ENCODE measurements around the gene CGB1.
A peak's percentile ranks its signal among the peaks of the same experiment; 100 is the strongest.
"Not testable (repeated sequence)": the region's sequence is repeated elsewhere in the genome, so short reads cannot be mapped to it uniquely, and the experiment has no call there.

CGB1 gene
- 0 reads per million in 4 donors for total RNA-seq

GRCh38 chr19:49036815-49037214, at the start of gene CGB1:
Gene CGB1 (minus strand): TSS chr19:49036895. CDS start chr19:49036711, 184 bp downstream.
- DNase-seq: peak in 1 of 5 donors; percentile 57

DNA sequence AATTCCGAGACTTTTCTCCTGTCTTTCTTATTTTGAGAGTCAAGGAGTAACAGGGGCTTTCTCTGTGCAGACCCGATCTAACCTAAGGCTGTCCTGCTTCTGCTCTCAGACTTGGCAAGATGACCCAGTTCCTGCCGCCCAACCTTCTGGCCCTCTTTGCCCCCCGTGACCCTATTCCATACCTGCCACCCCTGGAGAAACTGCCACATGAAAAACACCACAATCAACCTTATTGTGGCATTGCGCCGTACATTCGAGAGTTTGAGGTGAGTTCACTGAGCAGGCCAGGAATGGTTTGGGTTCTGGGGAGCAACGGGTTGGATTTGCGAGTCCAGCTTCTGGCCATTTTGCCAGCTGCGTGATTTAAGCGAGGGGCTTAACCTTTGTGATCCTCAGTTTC, 49.6 kb upstream of the CGB1 start:
- no peak for DNase-seq

- DNase-seq: no peak
Measured at GRCh38 chr19:49085868-49086232, 49.2 kb upstream of the CGB1 start.

DNA sequence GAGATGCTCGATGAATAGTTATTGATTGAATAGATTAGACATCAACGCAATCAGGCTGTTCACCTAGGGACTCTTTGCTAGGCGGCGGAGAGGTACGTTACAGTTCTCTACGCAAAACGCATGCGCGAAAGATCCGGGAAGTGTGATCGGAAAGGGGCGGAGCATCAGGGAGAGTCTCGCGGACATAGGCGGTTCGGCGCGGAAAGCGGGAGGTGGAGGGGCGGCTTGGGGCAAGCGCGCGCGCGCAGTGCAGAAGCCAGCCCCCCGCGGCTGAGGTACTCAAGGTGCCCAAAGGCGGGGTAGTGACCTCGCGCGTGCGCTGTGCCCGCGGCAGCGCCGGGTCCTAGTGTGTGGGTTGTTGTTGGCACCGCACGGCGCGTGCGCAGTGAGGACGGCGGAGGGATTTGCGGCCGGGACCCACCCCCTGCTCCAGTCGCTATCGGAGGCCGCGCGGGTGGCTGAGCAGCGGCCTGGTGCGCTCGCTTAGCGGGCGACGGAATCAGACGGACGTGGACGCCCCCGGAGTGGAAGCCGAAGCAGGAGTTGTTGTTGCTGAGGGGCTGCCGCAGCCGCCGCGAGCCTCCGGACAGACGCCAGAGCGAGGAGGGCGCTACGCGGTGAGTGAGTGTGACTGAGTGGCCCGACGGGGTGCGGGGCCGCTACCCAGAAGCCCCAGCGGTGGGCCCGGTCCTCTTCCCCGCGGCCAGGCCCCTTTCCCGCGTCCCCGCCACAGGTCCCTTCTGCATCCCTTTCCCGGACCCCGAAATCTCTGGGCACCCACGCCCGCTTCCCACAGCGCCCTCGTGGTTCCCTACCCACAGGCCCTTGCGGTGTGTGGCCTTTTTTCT, 48.5 kb upstream of the CGB1 start, which contains the start of gene SNRNP70:
Gene SNRNP70 (plus strand): TSS at position 432 of the 848 bp plus-strand sequence. CDS start 964 bp downstream, outside the sequence.
- peak; percentile 98 to 100 (median 100) for DNase-seq

GRCh38 chr19:49084206-49085019, 47.7 kb upstream of the CGB1 start:
- no peak for DNase-seq

DNA sequence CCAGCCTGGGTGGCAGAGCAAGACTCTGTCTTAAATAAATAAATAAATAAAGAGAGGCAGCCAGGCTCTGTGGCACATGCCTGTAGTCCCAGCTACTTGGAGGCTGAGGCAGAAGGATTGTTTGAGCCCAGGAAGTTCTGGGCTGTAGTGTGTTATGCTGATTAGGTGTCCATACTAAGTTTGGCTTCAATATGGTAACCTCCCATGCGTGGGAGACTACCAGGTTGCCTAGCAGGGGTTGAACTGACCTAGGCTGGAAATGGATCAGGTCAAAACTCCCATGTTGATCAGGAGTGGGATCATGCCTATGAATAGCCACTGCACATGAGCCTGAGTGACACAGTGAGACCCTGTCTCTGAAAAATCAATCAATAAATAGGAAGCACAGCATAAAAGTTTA, 44.6 kb upstream of the CGB1 start:
- DNase-seq: no peak

GRCh38 chr19:49080392-49080791, 43.7 kb upstream of the CGB1 start:
- DNase-seq: no peak

DNA sequence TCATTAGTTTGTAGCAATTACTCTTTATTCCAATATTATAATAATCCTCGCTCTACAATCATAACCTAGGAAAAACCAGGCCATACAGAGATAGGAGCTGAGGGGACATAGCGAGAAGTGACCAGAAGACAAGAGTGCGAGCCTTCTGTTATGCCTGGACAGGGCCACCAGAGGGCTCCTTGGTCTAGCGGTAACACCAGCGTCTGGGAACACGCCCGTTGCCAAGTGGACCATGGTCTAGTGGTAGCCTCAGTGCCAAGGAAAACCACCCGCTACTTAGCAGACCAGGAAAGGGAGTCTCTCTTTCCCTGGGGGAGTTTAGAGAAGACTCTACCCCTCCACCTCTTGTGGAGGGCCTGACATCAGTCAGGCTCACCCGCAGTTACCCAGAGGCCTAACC, 38.2 kb upstream of the CGB1 start:
- DNase-seq: not testable (repeated sequence)

DNA sequence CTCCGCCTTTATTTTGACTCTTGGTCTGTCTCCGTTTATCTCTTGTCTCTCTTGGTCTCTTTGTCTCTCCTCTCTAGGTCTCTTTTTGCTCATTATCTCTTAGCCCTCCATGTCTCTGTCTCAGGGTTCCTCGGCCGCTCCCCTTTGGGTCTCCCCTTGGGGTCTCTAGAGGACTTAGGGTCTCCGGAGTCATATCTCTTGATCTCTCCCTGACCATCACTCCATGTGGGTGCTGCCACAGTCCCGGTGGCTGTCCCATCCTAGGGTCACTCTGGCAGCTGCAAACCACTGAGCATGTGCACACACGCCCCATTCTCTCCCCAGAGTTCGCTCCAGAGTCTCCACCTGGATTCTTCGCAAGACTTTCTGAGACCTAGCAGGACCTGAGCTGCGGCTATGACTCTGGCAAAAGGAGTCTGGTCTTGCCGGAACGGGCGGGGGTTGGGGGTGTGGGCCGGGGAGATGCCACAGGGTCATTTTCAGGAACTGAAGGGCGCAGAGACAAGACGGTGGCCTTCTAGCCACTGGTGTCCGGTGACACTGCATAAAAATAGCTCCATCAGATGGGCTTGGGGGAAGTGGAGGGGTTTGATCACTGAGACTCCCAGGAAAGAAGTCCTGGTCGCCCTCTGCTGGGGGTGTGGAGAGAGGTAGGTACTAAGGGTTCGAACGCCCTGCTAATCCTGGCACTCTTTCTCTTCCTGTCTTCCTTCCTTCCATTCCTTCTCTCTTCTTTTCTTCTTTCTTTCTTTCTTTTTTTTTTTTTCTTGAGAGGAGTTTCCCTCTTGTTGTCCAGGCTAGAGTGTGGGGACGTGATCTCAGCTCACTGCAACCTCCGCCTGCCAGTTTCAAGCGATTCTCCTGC, 37.1 kb upstream of the CGB1 start:
- no peak for DNase-seq

DNA sequence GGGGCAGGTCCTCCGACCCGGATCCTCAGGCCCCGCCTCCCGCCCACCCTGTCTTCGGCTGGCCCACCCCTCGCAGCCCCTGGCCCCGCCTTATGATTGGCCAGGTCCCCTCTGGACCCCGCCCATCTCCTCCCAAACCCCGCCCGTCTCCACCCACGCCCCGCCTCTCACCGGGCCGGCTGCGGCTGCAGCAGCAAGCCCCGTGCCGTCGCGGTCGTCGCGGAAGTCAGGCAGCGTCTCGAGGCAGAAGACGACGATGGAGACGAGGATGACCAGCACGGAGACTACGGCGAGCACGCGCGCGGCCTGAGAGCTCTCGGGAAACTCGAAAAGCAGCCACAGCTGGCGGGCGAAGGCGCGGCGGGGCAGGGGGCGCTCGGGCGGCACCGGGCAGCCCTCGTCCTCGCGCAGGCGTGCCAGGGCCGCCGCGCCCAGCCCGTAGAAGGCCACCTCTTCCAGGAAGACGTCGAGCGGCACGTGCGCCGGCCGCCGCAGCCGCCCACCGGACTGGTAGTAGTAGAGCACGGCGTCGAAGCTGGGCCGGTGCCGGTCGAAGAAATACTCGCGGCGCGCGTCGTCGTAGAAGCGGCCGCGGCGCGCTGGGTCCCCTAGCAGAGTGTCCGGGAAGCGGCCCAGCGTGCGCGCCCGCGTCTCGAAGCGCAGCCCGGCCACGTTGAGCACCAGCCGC, 35.3 kb upstream of the CGB1 start:
- peak in 1 of 5 donors; percentile 11 for DNase-seq

DNA sequence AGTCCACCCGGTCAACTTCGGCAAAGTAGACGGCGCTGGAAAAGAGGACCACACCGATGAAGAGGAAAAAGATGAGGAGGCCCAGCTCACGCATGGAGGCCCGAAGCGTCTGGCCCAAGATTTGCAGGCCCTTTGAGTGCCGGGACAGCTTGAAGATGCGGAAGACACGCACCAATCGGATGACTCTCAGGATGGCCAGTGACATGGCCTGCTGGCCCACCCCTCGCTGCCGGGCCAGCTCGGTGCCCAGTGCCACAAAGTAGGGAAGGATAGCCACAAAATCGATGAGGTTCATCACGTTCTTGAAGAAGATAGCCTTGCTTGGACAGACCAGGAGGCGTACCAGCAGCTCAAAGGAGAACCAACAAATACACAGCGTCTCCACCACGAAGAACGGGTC, 33.7 kb upstream of the CGB1 start:
- no peak for DNase-seq

GRCh38 chr19:49069026-49069425, 32.3 kb upstream of the CGB1 start:
- DNase-seq: no peak

GRCh38 chr19:49067554-49067953, 30.9 kb upstream of the CGB1 start:
- no peak for DNase-seq

DNA sequence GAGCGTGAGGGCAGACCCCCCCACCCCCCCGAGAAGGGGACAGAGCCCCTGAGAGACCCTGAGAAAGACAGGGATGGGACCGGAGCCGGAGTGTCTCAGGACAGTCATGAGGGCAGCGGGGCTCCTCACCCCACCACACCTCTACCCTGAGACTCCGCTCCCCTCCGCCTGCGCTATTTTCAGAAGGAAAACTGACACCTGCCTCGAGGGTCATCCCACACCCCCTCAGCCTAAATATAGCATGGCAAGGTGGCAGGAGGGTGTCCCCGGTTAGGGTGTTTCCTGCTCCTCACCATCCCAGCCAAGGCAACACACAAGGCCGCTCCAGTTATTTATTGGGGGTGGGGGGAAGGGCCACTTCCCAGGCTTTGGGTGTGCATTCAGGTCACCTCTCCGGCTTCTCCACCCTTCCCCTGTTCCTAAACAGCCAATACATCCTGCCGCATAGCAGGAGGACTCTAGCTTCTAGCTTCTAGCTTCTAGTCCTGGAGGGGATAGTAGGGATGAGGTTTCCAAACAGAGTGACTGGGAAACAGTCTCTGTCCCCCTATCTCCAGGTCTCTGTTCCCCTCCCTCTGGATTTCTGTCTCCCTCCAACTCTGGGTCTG, 29.3 kb upstream of the CGB1 start:
- DNase-seq: no peak

DNA sequence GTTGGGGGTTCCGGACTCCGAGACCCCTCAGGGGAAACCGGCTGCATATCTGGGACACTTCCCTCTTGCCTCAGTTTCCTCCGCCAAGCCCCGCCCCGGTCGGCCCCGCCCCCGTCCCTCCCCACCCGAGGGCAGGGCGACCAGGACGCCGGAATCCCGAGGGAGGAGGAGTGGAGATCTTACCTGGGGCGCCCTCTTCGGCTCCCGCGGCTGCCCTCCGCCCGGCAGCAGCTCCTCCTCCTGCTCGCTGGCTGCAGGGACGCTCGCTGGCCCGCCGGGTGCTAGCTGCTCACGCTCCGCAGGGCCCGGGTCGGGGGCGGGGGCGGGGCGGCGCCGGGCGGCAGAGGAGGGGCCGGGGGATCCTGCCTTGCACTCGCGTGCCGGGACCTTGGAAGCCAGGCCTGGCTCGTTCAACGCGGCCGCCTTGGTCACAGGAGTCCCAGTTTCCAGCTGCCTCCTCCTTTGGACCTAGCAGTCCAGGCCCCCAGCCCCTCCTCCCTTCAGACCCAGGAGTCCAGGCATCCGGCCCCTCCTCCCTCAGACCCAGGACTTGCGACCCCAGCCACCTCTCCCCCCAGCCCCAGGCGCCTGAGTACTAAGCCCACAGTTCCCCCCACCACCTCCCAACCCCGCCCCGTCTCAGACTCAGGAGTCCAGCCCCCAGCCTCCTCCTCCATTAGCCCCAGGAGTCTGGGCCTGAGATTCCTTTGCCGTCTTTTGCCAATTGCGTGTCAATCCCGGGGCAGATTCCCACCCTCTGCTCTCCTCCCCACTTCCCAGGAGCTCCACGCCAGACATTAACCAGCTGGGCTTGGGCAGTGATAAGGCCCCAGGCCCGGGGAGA, 28.3 kb upstream of the CGB1 start, which contains the start of gene NTF4:
Gene NTF4 (minus strand): TSS at position 51 of the 844 bp plus-strand sequence. CDS start 2,821 bp downstream, outside the sequence.
- no peak for DNase-seq

GRCh38 chr19:49064029-49064629, 27.4 kb upstream of the CGB1 start:
- DNase-seq: no peak

- DNase-seq: no peak
Measured at GRCh38 chr19:49061445-49061844, 24.8 kb upstream of the CGB1 start.

GRCh38 chr19:49061000-49061399, 24.3 kb upstream of the CGB1 start:
- no peak for DNase-seq

DNA sequence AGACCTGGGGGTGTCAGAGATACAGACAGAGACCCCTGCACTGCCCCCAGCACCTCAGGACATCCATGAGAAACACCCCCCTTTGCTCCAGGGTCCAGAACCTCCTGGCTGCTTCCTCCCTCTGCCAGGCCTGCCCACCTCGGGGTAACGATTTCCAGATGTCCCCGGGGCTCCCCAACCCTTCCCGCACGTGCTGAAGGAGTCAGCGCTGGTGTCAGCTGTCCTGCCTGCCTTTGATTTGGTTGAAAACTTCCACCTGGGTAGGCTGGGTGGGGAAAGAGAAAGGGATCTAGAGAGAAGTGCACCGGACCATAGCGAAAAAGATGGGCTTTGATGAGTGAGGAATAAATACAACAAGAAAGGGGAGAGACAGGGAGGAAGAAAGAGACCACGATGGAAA, 22.4 kb upstream of the CGB1 start:
- no peak for DNase-seq

DNA sequence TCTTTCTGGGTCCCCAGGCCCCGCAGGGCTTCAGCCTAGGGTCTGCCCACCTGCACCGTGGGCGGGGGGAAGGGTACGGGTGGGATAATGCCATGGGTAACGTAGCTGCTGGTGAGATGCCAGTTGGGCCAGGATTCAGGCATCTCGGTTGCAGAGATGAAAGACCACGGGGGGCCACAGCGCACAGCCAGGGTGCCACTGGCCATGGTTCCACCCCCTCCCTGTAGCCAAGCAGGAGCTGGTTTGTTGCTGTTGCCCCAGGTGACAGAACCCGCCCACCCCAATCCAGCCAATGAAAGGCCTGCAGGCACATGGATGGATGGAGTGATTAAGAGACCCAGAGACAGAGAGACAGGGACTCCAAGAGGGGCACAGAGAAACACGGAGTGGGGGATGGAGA, 21.9 kb upstream of the CGB1 start:
- no peak for DNase-seq
